ENCODE measurements around the gene NUDT13.
"Not testable (repeated sequence)": the region's sequence is repeated elsewhere in the genome, so short reads cannot be mapped to it uniquely, and the experiment has no call there.

NUDT13 gene

GRCh38 chr10:73106301-73106700 lies 4.0 kb upstream of the NUDT13 start:
- no peak for DNase-seq

GRCh38 chr10:73109248-73109652 lies 1.0 kb upstream of the NUDT13 start:
- not testable (repeated sequence) for DNase-seq

GRCh38 chr10:73112032-73112431 lies 1.8 kb downstream of the NUDT13 start:
- not testable (repeated sequence) for DNase-seq

- DNase-seq: no peak
Observed at GRCh38 chr10:73113551-73113950, 3.3 kb downstream of the NUDT13 start.

GRCh38 chr10:73116017-73116416 lies 5.8 kb downstream of the NUDT13 start:
- no peak for DNase-seq

GRCh38 chr10:73117976-73118743 lies 7.9 kb downstream of the NUDT13 start:
- no peak for DNase-seq

- DNase-seq: no peak
Observed at GRCh38 chr10:73119457-73119856, 9.2 kb downstream of the NUDT13 start.

GRCh38 chr10:73119952-73120351 lies 9.7 kb downstream of the NUDT13 start:
- no peak for DNase-seq

GRCh38 chr10:73126343-73126742 lies 16.1 kb downstream of the NUDT13 start:
- no peak for DNase-seq

GRCh38 chr10:73131301-73131700 lies 21.0 kb downstream of the NUDT13 start:
- no peak for DNase-seq

GRCh38 chr10:73131913-73132686 lies 21.8 kb downstream of the NUDT13 start:
- no peak for DNase-seq

- no peak for DNase-seq
Observed at GRCh38 chr10:73134727-73135126, 24.5 kb downstream of the NUDT13 start.

GRCh38 chr10:73136627-73137026 lies 26.4 kb downstream of the NUDT13 start:
- no peak for DNase-seq

- DNase-seq: no peak
Observed at GRCh38 chr10:73139251-73139650, 29.0 kb downstream of the NUDT13 start.

GRCh38 chr10:73141603-73142002 lies 31.3 kb downstream of the NUDT13 start:
- no peak for DNase-seq

- DNase-seq: not testable (repeated sequence)
Observed at GRCh38 chr10:73150633-73151413, 40.6 kb downstream of the NUDT13 start.

GRCh38 chr10:73152009-73152408 lies 41.8 kb downstream of the NUDT13 start:
- DNase-seq: no peak

- no peak for DNase-seq
Observed at GRCh38 chr10:73156054-73156453, 45.8 kb downstream of the NUDT13 start.

- peak; percentile 35 for DNase-seq
Observed at GRCh38 chr10:73159038-73159648, 48.9 kb downstream of the NUDT13 start.

GRCh38 chr10:73161079-73161478 lies 50.8 kb downstream of the NUDT13 start:
- DNase-seq: no peak

- no peak for DNase-seq
Observed at GRCh38 chr10:73161662-73162061, 51.4 kb downstream of the NUDT13 start.

- no peak for DNase-seq
Observed at GRCh38 chr10:73163096-73163495, 52.8 kb downstream of the NUDT13 start.

- DNase-seq: no peak
Observed at GRCh38 chr10:73166972-73167371, 56.7 kb downstream of the NUDT13 start.
